LHCN-M2 (cell line): ENCODE data around the gene PRR3. TPM values are rescaled to one million over a fixed set of nuclear protein-coding genes. Genes with fewer than 3 reads are reported as not detected.

Experiments used
- DNase-seq: peaks from one replicate; pipeline ENCODE4 v3.0.0-alpha.2; 2012; ENCODE audit warnings: low read depth
- total RNA-seq: library from RNA; depleted of rRNA; stranded (reverse); fragments of >200 nt; gene quantifications from 2 replicates; pipeline ENCODE4 v1.2.3, GENCODE V29; 2014; rRNA removed

Gene PRR3
- total RNA-seq, 1 experiment from 2014 or later, result 13.7 TPM

GRCh38 chr6:30611856-30612194, 54.7 kb downstream of the PRR3 start:
- no peak for DNase-seq

- DNase-seq, result peak; percentile 63
These were observed 55.1 kb downstream of the PRR3 start for GRCh38 chr6:30612213-30612612.

- peak; percentile 52 for DNase-seq
These were observed 55.7 kb downstream of the PRR3 start for GRCh38 chr6:30612687-30613248.

Other genes starting within 250 kb of the PRR3 start
- 10.8 and 13.1 TPM in 2 replicates for gene TRIM39, start 230.4 kb upstream of the PRR3 start, total RNA-seq
- gene RPP21, start 212.1 kb upstream of the PRR3 start, total RNA-seq, result 45.2 and 53.9 TPM in 2 replicates
- 133 and 149 TPM in 2 replicates for gene HLA-E, start 67.8 kb upstream of the PRR3 start, total RNA-seq
- gene GNL1, start 806 bp upstream of the PRR3 start, total RNA-seq, result 51.1 TPM in 2 replicates
- gene ABCF1, start 14.1 kb downstream of the PRR3 start, total RNA-seq, result 46.6 and 69.5 TPM in 2 replicates
- gene PPP1R10, start 59.9 kb downstream of the PRR3 start, total RNA-seq, result 37.9 and 43.9 TPM in 2 replicates
- 56.5 and 67.9 TPM in 2 replicates for gene MRPS18B, start 60.5 kb downstream of the PRR3 start, total RNA-seq
- 6.0 and 6.5 TPM in 2 replicates for gene ATAT1, start 69.6 kb downstream of the PRR3 start, total RNA-seq
- gene C6orf136, start 89.8 kb downstream of the PRR3 start, total RNA-seq, result 3.2 and 7.2 TPM in 2 replicates
- 36.1 and 40.0 TPM in 2 replicates for gene DHX16, start 115.7 kb downstream of the PRR3 start, total RNA-seq
- 94.5 and 105 TPM in 2 replicates for gene PPP1R18, start 129.3 kb downstream of the PRR3 start, total RNA-seq
- 19.9 and 27.6 TPM in 2 replicates for gene NRM, start 133.7 kb downstream of the PRR3 start, total RNA-seq
- 12.4 and 16.3 TPM in 2 replicates for gene MDC1, start 160.0 kb downstream of the PRR3 start, total RNA-seq
- 1,379 and 1,474 TPM in 2 replicates for gene TUBB, start 163.1 kb downstream of the PRR3 start, total RNA-seq
- 207 and 208 TPM in 2 replicates for gene FLOT1, start 185.4 kb downstream of the PRR3 start, total RNA-seq
- gene IER3, start 187.3 kb downstream of the PRR3 start, total RNA-seq, result 51.0 and 65.9 TPM in 2 replicates